ENCODE measurements around the gene ASAP3.

The ASAP3 gene

GRCh38 chr1:23526329-23527041, 42.5 kb upstream of the ASAP3 start:
- H3K36me3 ChIP-seq (ENCODE audit: control insufficient read depth in 2 of 2, insufficient read depth in 1 of 2, low read length in 2 of 2): peaks cover 0 to 46% of the 10 kb centered on the region in 2 experiments; a peak in 1 of 3 replicates
- ChIA-PET CTCF (interaction anchor here (0.6 to 2.2 kb wide), 6 partner anchors 11 to 31 kb away, joined by 3 to 12 read pairs (median 5); no protein-coding TSS in a partner anchor), POLR2A (interaction anchor here (0.6 to 0.9 kb wide), 2 partner anchors 28 to 103 kb away, joined by 3 read pairs; no protein-coding TSS in a partner anchor)
- H3K4me1 ChIP-seq (ENCODE audit: control insufficient read depth, insufficient read depth, low read length): peaks cover 11% of the 10 kb centered on the region
- H3K9me3 ChIP-seq (ENCODE audit: control insufficient read depth, insufficient read depth, low read depth, low read length): no peaks in the 10 kb centered on the region
- TF ChIP-seq EGR2 (tag by site-specific recombination; IDR thresholded peaks at IDR 0.05; ENCODE audit: low read depth): peak; percentile 88
- peak; percentile 53 for TF ChIP-seq ZSCAN4 (tag by site-specific recombination; IDR thresholded peaks at IDR 0.05)
- no peak for TF ChIP-seq ZSCAN23 (tag by site-specific recombination; IDR thresholded peaks at IDR 0.05)
- no peak for TF ChIP-seq HOXA7 (CRISPR knock-in tag; IDR thresholded peaks at IDR 0.05; ENCODE audit: borderline replicate concordance)
- peak; percentile 95 for TF ChIP-seq ZFHX2 (tag by site-specific recombination; conservative IDR thresholded peaks at IDR 0.05)
- TF ChIP-seq SP7 (tag by site-specific recombination; IDR thresholded peaks at IDR 0.05): 0 out of 2 replicates have a peak, but pooled peaks have one; percentile 16
- TF ChIP-seq GLIS2 (tag by site-specific recombination; IDR thresholded peaks at IDR 0.05): no peak
- no peak for TF ChIP-seq ELK4 (IDR thresholded peaks at IDR 0.05; ENCODE audit: borderline replicate concordance, low read depth, low read length)
- H3K4me3 ChIP-seq (ENCODE audit: low read depth, low read length): no peak overlapping the region
- no peak overlapping the region for H3K27ac ChIP-seq (ENCODE audit: extremely low read depth, low read depth, low read length)

- H3K4me3 ChIP-seq (ENCODE audit: low read depth, low read length): no peak overlapping the region
- H3K27ac ChIP-seq (ENCODE audit: extremely low read depth, low read depth, low read length): no peak overlapping the region; the same call in 1 of the 2 replicates
- no peaks in the 10 kb centered on the region for H3K9me3 ChIP-seq (ENCODE audit: control insufficient read depth, insufficient read depth, low read depth, low read length)
- CTCF ChIA-PET: interaction anchor here (0.7 to 2.2 kb wide), 7 partner anchors 11 to 118 kb away, joined by 3 to 12 read pairs (median 6); no protein-coding TSS in a partner anchor
- POLR2A ChIA-PET: interaction anchor here (1.2 kb wide), 1 partner anchor 26 kb away, joined by 4 read pairs; no protein-coding TSS in a partner anchor
- H3K4me1 ChIP-seq (ENCODE audit: control insufficient read depth, insufficient read depth, low read length): peaks cover 11% of the 10 kb centered on the region
- peaks cover 0 to 54% of the 10 kb centered on the region in 2 experiments; a peak in 2 of 3 replicates for H3K36me3 ChIP-seq (ENCODE audit: control insufficient read depth in 2 of 2, insufficient read depth in 1 of 2, low read length in 2 of 2)
- TF ChIP-seq ZNF398 (tag by site-specific recombination; IDR thresholded peaks at IDR 0.05): peak; percentile 73
- TF ChIP-seq ZSCAN16 (tag by site-specific recombination; IDR thresholded peaks at IDR 0.05): no peak
- TF ChIP-seq ZNF76 (tag by site-specific recombination; IDR thresholded peaks at IDR 0.05; ENCODE audit: borderline replicate concordance, low read depth): no peak
- TF ChIP-seq ATF2 (tag by site-specific recombination; IDR thresholded peaks at IDR 0.05; ENCODE audit: low read depth): peak; percentile 27; the same call in 1 of the 2 replicates
- TF ChIP-seq ZNF560 (tag by site-specific recombination; IDR thresholded peaks at IDR 0.05; ENCODE audit: borderline replicate concordance): no peak
- TF ChIP-seq ZFHX2 (tag by site-specific recombination; conservative IDR thresholded peaks at IDR 0.05): no peak
- TF ChIP-seq ZNF311 (tag by site-specific recombination; IDR thresholded peaks at IDR 0.05; ENCODE audit: borderline replicate concordance): no peak
- no peak for TF ChIP-seq ZNF24 (tag by site-specific recombination; IDR thresholded peaks at IDR 0.05)
- TF ChIP-seq ZBTB21 (tag by site-specific recombination; IDR thresholded peaks at IDR 0.05): no peak
- TF ChIP-seq SP7 (tag by site-specific recombination; IDR thresholded peaks at IDR 0.05): peak; percentile 22; the same call in 1 of the 2 replicates
- TF ChIP-seq ZNF561 (tag by site-specific recombination; IDR thresholded peaks at IDR 0.05; ENCODE audit: borderline replicate concordance): no peak
- TF ChIP-seq ZNF747 (tag by site-specific recombination; IDR thresholded peaks at IDR 0.05): no peak
- TF ChIP-seq ZXDB (tag by site-specific recombination; IDR thresholded peaks at IDR 0.05): no peak
- TF ChIP-seq BCL11B (tag by site-specific recombination; IDR thresholded peaks at IDR 0.05; ENCODE audit: low read depth): no peak
- no peak for TF ChIP-seq ZNF830 (tag by site-specific recombination; IDR thresholded peaks at IDR 0.05; ENCODE audit: low read depth)
- TF ChIP-seq ZNF394 (tag by site-specific recombination; IDR thresholded peaks at IDR 0.05; ENCODE audit: borderline replicate concordance): no peak
- TF ChIP-seq ZNF692 (tag by site-specific recombination; IDR thresholded peaks at IDR 0.05): 0 out of 2 replicates have a peak, but pooled peaks have one; percentile 22
- no peak for TF ChIP-seq ZNF785 (tag by site-specific recombination; IDR thresholded peaks at IDR 0.05)
Observed at GRCh38 chr1:23525558-23526250, 41.7 kb upstream of the ASAP3 start.
